SU-DHL-6 (cell line): Measurements from ENCODE around the gene GPALPP1.
"Not testable (repeated sequence)": the region's sequence is repeated elsewhere in the genome, so short reads cannot be mapped to it uniquely, and the experiment has no call there.

ENCODE experiments used
- H2AFZ ChIP-seq: fragments of 200-600 bp; sonication (generic); 2 replicates; pipeline ENCODE4 v1.6.1; 2014; ENCODE audit warnings: low read depth, mild to moderate bottlenecking, moderate library complexity, mixed read lengths, antibody characterized with exemption, low read length; ENCODE audit not compliant: severe bottlenecking
- H3F3A ChIP-seq: fragments of 200-600 bp; shearing (Covaris generic); 2 replicates; pipeline ENCODE4 v1.6.0; 2016; ENCODE audit warnings: antibody characterized with exemption, mild to moderate bottlenecking; ENCODE audit not compliant: insufficient read depth
- H3K27ac ChIP-seq: fragments of 200-600 bp; sonication (generic); 2 replicates; pipeline ENCODE4 v1.5.1; 2016; ENCODE audit warnings: low read depth, mild to moderate bottlenecking, low read length, moderate library complexity, mixed read lengths
- H3K27me3 ChIP-seq: fragments of 200-600 bp; sonication (generic), shearing (Covaris generic); 2 replicates; pipeline ENCODE4 v1.6.0; 2014; ENCODE audit warnings: mild to moderate bottlenecking, low read length
- H3K36me3 ChIP-seq: fragments of 200-600 bp; sonication (generic); 2 replicates; pipeline ENCODE4 v1.6.1; 2014; ENCODE audit warnings: mild to moderate bottlenecking, low read length, mixed read lengths
- H3K4me2 ChIP-seq: fragments of 300-600, 200-600 bp; shearing (Covaris generic), sonication (generic); 2 replicates; pipeline ENCODE4 v1.6.0; 2014; ENCODE audit warnings: low read length, low read depth, mild to moderate bottlenecking; ENCODE audit not compliant: poor library complexity, severe bottlenecking
- H3K4me3 ChIP-seq: fragments of 200-600 bp; sonication (generic); 2 replicates; pipeline ENCODE4 v1.5.1; 2014; ENCODE audit warnings: antibody characterized with exemption, low read length, mild to moderate bottlenecking, mixed read lengths; ENCODE audit not compliant: insufficient read depth, poor library complexity, severe bottlenecking
- H3K79me2 ChIP-seq: fragments of 200-600 bp; sonication (generic); 2 replicates; pipeline ENCODE4 v1.6.1; 2014; ENCODE audit warnings: mild to moderate bottlenecking, low read length, moderate library complexity; ENCODE audit not compliant: insufficient read depth
- H3K9ac ChIP-seq: fragments of 200-600 bp; sonication (generic); 2 replicates; pipeline ENCODE4 v1.7.0; 2014; ENCODE audit warnings: mild to moderate bottlenecking, low read length
- H3K9me2 ChIP-seq: fragments of 200-600 bp; sonication (generic); replicated peaks from 2 replicates; pipeline ENCODE4 v1.6.1; 2014; ENCODE audit warnings: low read length; ENCODE audit not compliant: insufficient read depth
- H3K9me3 ChIP-seq: fragments of 200-600 bp; sonication (generic); 2 replicates; pipeline ENCODE4 v1.6.1; 2014; ENCODE audit warnings: low read length, mixed read lengths; ENCODE audit not compliant: insufficient read depth
- H4K20me1 ChIP-seq: fragments of 200-600 bp; sonication (generic); 2 replicates; pipeline ENCODE4 v1.6.1; 2014; ENCODE audit warnings: low read depth, mild to moderate bottlenecking, antibody characterized with exemption, low read length, moderate library complexity, mixed read lengths
- EZH2phosphoT487 ChIP-seq: fragments of 200-600 bp; sonication (generic), shearing (Covaris generic); conservative IDR thresholded peaks from 2 replicates; pipeline ENCODE4 v1.6.1; 2018; ENCODE audit warnings: mild to moderate bottlenecking, antibody characterized with exemption, low read length, moderate library complexity, mixed read lengths
- TF ChIP-seq, protein P1 (sequence below): fragments of 200-600 bp; sonication (generic); IDR thresholded peaks from one replicate; pipeline ENCODE4 v1.5.1; 2017; ENCODE audit warnings: antibody characterized with exemption, mild to moderate bottlenecking, low read length, moderate library complexity; ENCODE audit not compliant: insufficient read depth, poor library complexity, severe bottlenecking

The GPALPP1 gene

DNA sequence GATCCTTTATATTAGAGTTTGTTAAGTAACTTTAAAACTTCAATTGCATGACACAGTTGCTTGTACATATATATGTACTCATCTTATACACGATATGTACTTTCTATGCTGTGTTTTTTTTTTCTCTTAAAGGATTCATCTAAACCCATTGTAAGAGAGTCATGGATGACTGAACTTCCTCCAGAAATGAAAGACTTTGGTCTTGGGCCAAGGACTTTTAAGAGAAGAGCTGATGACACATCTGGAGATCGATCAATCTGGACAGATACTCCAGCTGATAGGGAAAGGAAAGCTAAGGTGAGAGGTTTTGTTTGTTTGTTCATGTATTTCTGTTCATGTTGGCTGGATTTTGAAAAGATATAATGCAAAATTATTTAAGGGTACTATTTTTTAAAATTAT is 26.0 kb downstream of the GPALPP1 start:
- Histone ChIP-seq H3K9ac (no peak overlapping the region), H3K4me2 (no peak overlapping the region), H3F3A (no peaks in the 10 kb centered on the region), H2AFZ (no peak overlapping the region), H3K79me2 (no peaks in the 10 kb centered on the region), H3K27ac (no peak overlapping the region), H4K20me1 (no peaks in the 10 kb centered on the region), H3K4me3 (no peak overlapping the region), H3K9me2 (no peaks in the 10 kb centered on the region), H3K36me3 (peaks cover 12% of the 10 kb centered on the region; the same call in 1 of the 2 replicates), H3K9me3 (no peaks in the 10 kb centered on the region), H3K27me3 (no peaks in the 10 kb centered on the region)
- TF ChIP-seq, protein P1, sequence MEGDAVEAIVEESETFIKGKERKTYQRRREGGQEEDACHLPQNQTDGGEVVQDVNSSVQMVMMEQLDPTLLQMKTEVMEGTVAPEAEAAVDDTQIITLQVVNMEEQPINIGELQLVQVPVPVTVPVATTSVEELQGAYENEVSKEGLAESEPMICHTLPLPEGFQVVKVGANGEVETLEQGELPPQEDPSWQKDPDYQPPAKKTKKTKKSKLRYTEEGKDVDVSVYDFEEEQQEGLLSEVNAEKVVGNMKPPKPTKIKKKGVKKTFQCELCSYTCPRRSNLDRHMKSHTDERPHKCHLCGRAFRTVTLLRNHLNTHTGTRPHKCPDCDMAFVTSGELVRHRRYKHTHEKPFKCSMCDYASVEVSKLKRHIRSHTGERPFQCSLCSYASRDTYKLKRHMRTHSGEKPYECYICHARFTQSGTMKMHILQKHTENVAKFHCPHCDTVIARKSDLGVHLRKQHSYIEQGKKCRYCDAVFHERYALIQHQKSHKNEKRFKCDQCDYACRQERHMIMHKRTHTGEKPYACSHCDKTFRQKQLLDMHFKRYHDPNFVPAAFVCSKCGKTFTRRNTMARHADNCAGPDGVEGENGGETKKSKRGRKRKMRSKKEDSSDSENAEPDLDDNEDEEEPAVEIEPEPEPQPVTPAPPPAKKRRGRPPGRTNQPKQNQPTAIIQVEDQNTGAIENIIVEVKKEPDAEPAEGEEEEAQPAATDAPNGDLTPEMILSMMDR: no peak
- no peak for TF ChIP-seq EZH2phosphoT487

DNA sequence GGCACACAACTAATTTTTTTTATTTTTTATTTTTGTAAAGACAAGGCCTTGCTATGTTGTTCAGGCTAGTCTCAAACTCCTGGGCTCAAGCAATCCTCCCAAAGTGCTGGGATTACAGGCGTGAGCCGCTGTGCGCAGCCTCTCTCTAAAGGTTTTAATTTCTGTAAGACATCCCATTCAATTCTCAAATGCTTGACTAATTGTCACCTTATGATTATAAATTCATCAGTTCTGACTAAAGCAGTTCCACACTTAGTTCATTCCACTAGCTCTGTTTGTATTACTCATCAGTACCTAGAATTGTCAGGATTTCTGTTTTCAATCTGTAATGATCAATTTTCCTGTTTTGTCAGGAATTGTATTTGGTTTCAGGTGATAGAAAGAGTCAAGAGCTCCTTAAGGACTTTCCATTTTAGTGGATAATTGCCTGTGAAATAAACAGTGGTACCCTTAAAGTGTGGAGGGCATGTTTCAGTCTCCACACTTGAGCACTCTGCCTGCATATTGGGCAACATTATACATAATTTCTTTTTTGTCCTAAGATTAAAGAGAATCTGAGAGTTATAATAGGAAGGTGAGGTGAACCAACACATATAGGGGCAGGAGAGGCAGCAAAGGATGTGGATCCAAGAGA is 27.6 kb downstream of the GPALPP1 start:
- no peaks in the 10 kb centered on the region for H4K20me1 ChIP-seq
- peaks cover 27% of the 10 kb centered on the region; the same call in 1 of the 2 replicates for H3K36me3 ChIP-seq

DNA sequence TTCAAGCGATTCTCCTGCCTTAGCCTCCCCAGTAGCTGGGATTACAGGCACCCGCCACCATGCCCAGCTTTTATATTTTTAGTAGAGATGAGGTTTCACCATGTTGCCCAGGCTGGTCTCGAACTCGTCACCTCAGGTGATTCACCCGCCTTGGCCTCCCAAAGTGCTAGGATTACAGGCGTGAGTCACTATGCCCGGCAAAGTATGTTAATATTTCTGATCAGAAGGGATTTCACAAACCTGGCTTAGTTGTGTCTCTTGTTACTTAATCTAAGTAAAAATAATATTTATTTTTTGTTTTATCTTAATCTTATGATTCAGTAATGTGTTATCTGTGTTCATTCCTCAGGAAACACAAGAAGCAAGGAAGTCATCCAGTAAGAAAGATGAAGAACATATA is 30.6 kb downstream of the GPALPP1 start:
- H3K4me3 ChIP-seq, H3K9ac ChIP-seq, H3K9me3 ChIP-seq, H4K20me1 ChIP-seq, H3F3A ChIP-seq, H3K4me2 ChIP-seq, H3K9me2 ChIP-seq, H3K27me3 ChIP-seq, H2AFZ ChIP-seq, H3K79me2 ChIP-seq, H3K27ac ChIP-seq: not testable (repeated sequence)
- peaks cover 31% of the 10 kb centered on the region; the same call in 1 of the 2 replicates for H3K36me3 ChIP-seq

More for the DNA sequence above, 27.6 kb downstream of the GPALPP1 start:
- Histone ChIP-seq H3K4me3 (no peak overlapping the region), H3K79me2 (no peaks in the 10 kb centered on the region), H3K4me2 (no peak overlapping the region), H3K9me2 (no peaks in the 10 kb centered on the region), H3K9me3 (no peaks in the 10 kb centered on the region), H3F3A (no peaks in the 10 kb centered on the region), H3K9ac (no peak overlapping the region), H3K27ac (no peak overlapping the region), H3K27me3 (no peaks in the 10 kb centered on the region), H2AFZ (no peak overlapping the region)
- TF ChIP-seq, protein P1: no peak

DNA sequence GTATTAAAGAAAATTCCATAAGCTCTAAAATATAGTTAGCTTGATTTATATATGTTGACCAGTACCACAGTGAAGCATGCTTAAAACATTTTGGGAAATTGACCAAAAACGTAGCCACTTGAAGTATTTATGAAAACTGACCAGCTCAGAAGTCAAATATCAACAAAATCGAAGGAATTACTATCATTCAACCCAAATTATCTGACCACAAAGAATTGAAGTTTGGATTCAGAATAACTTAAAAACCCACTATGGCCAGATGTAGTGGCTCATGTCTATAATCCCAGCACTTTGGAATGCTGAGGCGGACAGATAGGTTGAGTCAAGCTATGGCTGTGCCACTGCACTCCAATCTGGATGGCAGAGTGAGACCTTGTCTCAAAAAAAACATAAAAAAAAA is 31.9 kb downstream of the GPALPP1 start:
- TF ChIP-seq EZH2phosphoT487: no peak
- TF ChIP-seq, protein P1: no peak
- H2AFZ ChIP-seq: no peak overlapping the region
- H3F3A ChIP-seq: no peaks in the 10 kb centered on the region
- H3K9ac ChIP-seq: no peak overlapping the region
- H3K9me2 ChIP-seq: no peaks in the 10 kb centered on the region
- no peak overlapping the region for H3K4me3 ChIP-seq
- H3K36me3 ChIP-seq: peaks cover 30% of the 10 kb centered on the region; the same call in 1 of the 2 replicates
- no peak overlapping the region for H3K27ac ChIP-seq
- H3K9me3 ChIP-seq: no peaks in the 10 kb centered on the region
- H3K79me2 ChIP-seq: no peaks in the 10 kb centered on the region
- no peak overlapping the region for H3K4me2 ChIP-seq
- H3K27me3 ChIP-seq: no peaks in the 10 kb centered on the region
- no peaks in the 10 kb centered on the region for H4K20me1 ChIP-seq
